Measurements from ENCODE around the gene PRKN. TPM values are rescaled to one million over a fixed set of nuclear protein-coding genes. Genes with fewer than 3 reads are reported as not detected.
"Not testable (repeated sequence)": the region's sequence is repeated elsewhere in the genome, so short reads cannot be mapped to it uniquely, and the experiment has no call there.

PRKN gene
- total and polyA plus RNA-seq, 2 experiments from 2014 or later = 0.10 to 0.84 TPM

DNA sequence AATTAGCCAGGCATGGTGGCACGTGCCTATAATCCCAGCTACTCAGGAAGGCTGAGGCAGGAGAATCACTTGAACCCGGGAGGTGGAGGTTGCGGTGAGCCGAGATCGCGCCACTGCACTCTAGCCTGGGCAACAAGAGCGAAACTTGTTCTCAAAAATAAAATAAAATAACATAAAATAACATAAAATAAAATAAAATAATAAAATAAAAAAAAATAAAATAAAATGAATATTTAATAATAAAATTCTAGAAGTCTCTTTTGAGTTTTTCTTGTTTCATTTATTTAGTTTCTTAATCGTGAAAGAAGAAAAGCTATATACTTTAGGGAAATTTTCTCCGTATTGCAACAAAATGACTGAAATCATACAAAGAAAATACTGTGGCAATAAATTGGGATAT is 841.0 kb downstream of the PRKN start:
- peaks cover 20% of the 10 kb centered on the region for H3K4me1 Mint-ChIP-seq
- not testable (repeated sequence) for H3K4me3 Mint-ChIP-seq; H3K4me3 ChIP-seq; H3K4me2 ChIP-seq; H3K27ac Mint-ChIP-seq; H4K20me1 ChIP-seq (replicated peaks; ENCODE audit: insufficient read depth); H3K79me2 ChIP-seq (replicated peaks; ENCODE audit: insufficient read depth); H3K36me3 Mint-ChIP-seq (ENCODE audit: low read depth); H3F3A ChIP-seq (replicated peaks; ENCODE audit: low read depth); H3K36me3 ChIP-seq (ENCODE audit: insufficient read depth); ATAC-seq; H3K9me2 ChIP-seq (ENCODE audit: insufficient read depth); H3K27me3 ChIP-seq (ENCODE audit: insufficient read depth); H3K27ac ChIP-seq (ENCODE audit: low read depth); DNase-seq (ENCODE audit: low spot score); H3K27me3 Mint-ChIP-seq (ENCODE audit: insufficient read depth, low read depth, poor library complexity); H2AFZ ChIP-seq; H3K9me3 Mint-ChIP-seq
- peaks cover 11% of the 10 kb centered on the region; the same call in 1 of the 2 replicates for H3K4me1 ChIP-seq (ENCODE audit: insufficient read depth)

- no peaks in the 10 kb centered on the region for H3K9me3 Mint-ChIP-seq
- no peak overlapping the region for H3K4me2 ChIP-seq
These were observed 842.8 kb downstream of the PRKN start for GRCh38 chr6:161884782-161885181.

More at GRCh38 chr6:161884782-161885181, 842.8 kb downstream of the PRKN start:
- Mint-ChIP-seq H3K4me1 (peaks cover 10% of the 10 kb centered on the region), H3K36me3 (ENCODE audit: low read depth) (no peaks in the 10 kb centered on the region), H3K27ac (no peak overlapping the region), H3K4me3 (no peak overlapping the region), H3K27me3 (ENCODE audit: insufficient read depth, low read depth, poor library complexity) (peaks cover 2% of the 10 kb centered on the region)
- no peak for ATAC-seq
- Histone ChIP-seq H3K4me3 (no peak overlapping the region), H4K20me1 (replicated peaks; ENCODE audit: insufficient read depth) (no peaks in the 10 kb centered on the region; the same call in 1 of the 2 replicates), H2AFZ (no peak overlapping the region), H3K79me2 (replicated peaks; ENCODE audit: insufficient read depth) (no peaks in the 10 kb centered on the region), H3F3A (replicated peaks; ENCODE audit: low read depth) (no peaks in the 10 kb centered on the region), H3K27me3 (ENCODE audit: insufficient read depth) (no peaks in the 10 kb centered on the region), H3K36me3 (ENCODE audit: insufficient read depth) (no peaks in the 10 kb centered on the region), H3K9me2 (ENCODE audit: insufficient read depth) (no peaks in the 10 kb centered on the region), H3K4me1 (ENCODE audit: insufficient read depth) (no peaks in the 10 kb centered on the region), H3K27ac (ENCODE audit: low read depth) (no peak overlapping the region)
- no peak for DNase-seq (ENCODE audit: low spot score)
- TF ChIP-seq ZNF114 (CRISPR knock-in tag; IDR thresholded peaks at IDR 0.05) (no peak), ZNF331 (CRISPR knock-in tag; IDR thresholded peaks at IDR 0.05; ENCODE audit: low read depth) (no peak), CTCF (conservative IDR thresholded peaks at IDR 0.05; ENCODE audit: low read depth in 2 of 2) (no peak), EZH2phosphoT487 (IDR thresholded peaks at IDR 0.05; ENCODE audit: unreplicated experiment) (no peak), REST (IDR thresholded peaks at IDR 0.05; ENCODE audit: unreplicated experiment) (no peak), CREB1 (CRISPR knock-in tag; IDR thresholded peaks at IDR 0.05; ENCODE audit: low read depth) (no peak), POLR2AphosphoS5 (IDR thresholded peaks at IDR 0.05; ENCODE audit: low read depth) (no peak), NANOG (IDR thresholded peaks at IDR 0.05; ENCODE audit: borderline replicate concordance) (no peak), STAT1 (IDR thresholded peaks at IDR 0.05; ENCODE audit: unreplicated experiment) (no peak)
- TF ChIP-seq, protein P1, sequence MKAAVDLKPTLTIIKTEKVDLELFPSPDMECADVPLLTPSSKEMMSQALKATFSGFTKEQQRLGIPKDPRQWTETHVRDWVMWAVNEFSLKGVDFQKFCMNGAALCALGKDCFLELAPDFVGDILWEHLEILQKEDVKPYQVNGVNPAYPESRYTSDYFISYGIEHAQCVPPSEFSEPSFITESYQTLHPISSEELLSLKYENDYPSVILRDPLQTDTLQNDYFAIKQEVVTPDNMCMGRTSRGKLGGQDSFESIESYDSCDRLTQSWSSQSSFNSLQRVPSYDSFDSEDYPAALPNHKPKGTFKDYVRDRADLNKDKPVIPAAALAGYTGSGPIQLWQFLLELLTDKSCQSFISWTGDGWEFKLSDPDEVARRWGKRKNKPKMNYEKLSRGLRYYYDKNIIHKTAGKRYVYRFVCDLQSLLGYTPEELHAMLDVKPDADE (IDR thresholded peaks at IDR 0.05) = no peak

Data from GM23338 (cell line).